HepG2 (cell line): Measurements from ENCODE around the gene LRRIQ4. TPM values are rescaled to one million over a fixed set of nuclear protein-coding genes. Genes with fewer than 3 reads are reported as not detected.
A peak's percentile ranks its signal among the peaks of the same experiment; 100 is the strongest.

Experiments
- ATAC-seq: fragments of 200-7000 bp; cut with Tn5 transposase; 3 replicates; pipeline ENCODE4 v1.9.1; 2020; ENCODE audit warnings: mild to moderate bottlenecking, moderate library complexity
- BruUV-seq: library from RNA; stranded (reverse); fragments of 400-500 nt; replicated peaks from 2 replicates; lab custom pipeline; 2021; lab: Mats Ljungman, UMichigan
- CTCF ChIA-PET: fragments of 300-600 bp; formaldehyde crosslinking; extraction: SDS; loops from one replicate; lab custom pipeline; 2021; ENCODE audit warnings: low total read pairs, inconsistent platforms, low intra/inter-chr PET ratio; lab: Yijun Ruan, JAX
- POLR2A ChIA-PET: fragments of 350-600 bp; sonication (Branson Sonifier 250); formaldehyde crosslinking; loops from one replicate; lab custom pipeline; 2020; ENCODE audit warnings: antibody characterized with exemption, inconsistent platforms; lab: Yijun Ruan, JAX
- DNase-seq: peaks from one replicate; pipeline ENCODE4 v3.0.0-alpha.2; 2015; ENCODE audit warnings: low spot score
- FAIRE-seq: peaks from 3 replicates; lab custom pipeline; 2011; peaks lifted over from hg19 to GRCh38; lab: Jason Lieb, UNC
- H2AFZ ChIP-seq: one replicate; pipeline ENCODE4 v1.6.1; 2011; ENCODE audit warnings: low read length, inconsistent platforms
- H3K27ac ChIP-seq: fragments of 300-600 bp; 3 replicates; pipeline ENCODE4 v1.8.0; 2011; ENCODE audit warnings: mixed run types, mild to moderate bottlenecking, mixed read lengths, low read length, inconsistent platforms; ENCODE audit not compliant: insufficient read depth; ENCODE audit errors: extremely low read length
- H3K27me3 ChIP-seq, 2 experiments: fragments of 200-600 bp in 1 of 2; 2 replicates in 1 of 2; 3 replicates in 1 of 2; pipeline versions ENCODE4 v1.6.0 to v1.8.0; 2011; ENCODE audit warnings: low read length in 2 of 2, mild to moderate bottlenecking in 2 of 2, moderate library complexity in 2 of 2, inconsistent platforms in 1 of 2; ENCODE audit not compliant: insufficient read depth in 2 of 2, control insufficient read depth in 1 of 2
- H3K36me3 ChIP-seq, 2 experiments: fragments of 200-600 bp in 1 of 2; replicated peaks in 1 of 2; 2 replicates in 1 of 2; 3 replicates in 1 of 2; pipeline versions ENCODE4 v1.5.1 to v1.8.0; 2011; ENCODE audit warnings: low read length in 2 of 2, inconsistent platforms in 1 of 2; ENCODE audit not compliant: insufficient read depth in 2 of 2, control insufficient read depth in 1 of 2
- H3K4me1 ChIP-seq: 2 replicates; pipeline ENCODE4 v1.5.1; 2012; ENCODE audit warnings: low read length, inconsistent platforms; ENCODE audit not compliant: insufficient read depth
- H3K4me2 ChIP-seq: 2 replicates; pipeline ENCODE4 v1.6.0; 2011; ENCODE audit warnings: low read depth, low read length, inconsistent platforms
- H3K4me3 ChIP-seq, 3 experiments: fragments of 200-600 bp in 1 of 3; sonication (generic), shearing (Covaris generic) in 1 of 3; replicated peaks in 1 of 3; 2 replicates each; pipeline ENCODE4 v1.5.1; 2011 to 2016; ENCODE audit warnings: low read length in 3 of 3, inconsistent platforms in 2 of 3, low read depth in 2 of 3, mild to moderate bottlenecking in 2 of 3, control low read depth in 1 of 3, mixed read lengths in 1 of 3; ENCODE audit not compliant: insufficient read depth in 1 of 3
- H3K79me2 ChIP-seq: one replicate; pipeline ENCODE4 v1.6.1; 2011; ENCODE audit warnings: low read length, inconsistent platforms; ENCODE audit not compliant: insufficient read depth
- H3K9ac ChIP-seq: 2 replicates; pipeline ENCODE4 v1.6.0; 2011; ENCODE audit warnings: mild to moderate bottlenecking, low read depth, low read length, inconsistent platforms; ENCODE audit not compliant: insufficient read depth
- H3K9me3 ChIP-seq: 2 replicates; pipeline ENCODE4 v1.5.1; 2012; ENCODE audit warnings: mild to moderate bottlenecking, low read length
- H4K20me1 ChIP-seq: 2 replicates; pipeline ENCODE4 v1.6.0; 2011; ENCODE audit warnings: inconsistent platforms, mild to moderate bottlenecking, low read length, moderate library complexity; ENCODE audit not compliant: insufficient read depth
- BHLHE40 ChIP-seq: IDR thresholded peaks from 2 replicates; pipeline ENCODE4 v1.6.1; 2011; ENCODE audit warnings: low read length, improper control_type of control experiment
- IKZF1 ChIP-seq: fragments of 450-650 bp; IDR thresholded peaks from 2 replicates; pipeline ENCODE4 v1.7.1; 2016
- KAT7 ChIP-seq: IDR thresholded peaks from 2 replicates; pipeline ENCODE4 v1.6.1; 2018; ENCODE audit warnings: borderline replicate concordance, missing compliant biosample characterization
- PHF21A ChIP-seq: sonication (generic); formaldehyde crosslinking; IDR thresholded peaks from 2 replicates; pipeline ENCODE4 v1.5.0; 2020; ENCODE audit warnings: mild to moderate bottlenecking, missing genetic modification reagents
- POLR2A ChIP-seq, 2 experiments: IDR thresholded peaks; 2 replicates each; pipeline ENCODE4 v1.6.1; 2011; ENCODE audit warnings: low read depth in 2 of 2, low read length in 2 of 2, mild to moderate bottlenecking in 1 of 2, moderate library complexity in 1 of 2; ENCODE audit not compliant: insufficient read depth in 1 of 2
- RFXAP ChIP-seq: sonication (generic); formaldehyde crosslinking; IDR thresholded peaks from 2 replicates; pipeline ENCODE4 v1.4.0; 2020; ENCODE audit warnings: missing genetic modification reagents, borderline replicate concordance
- SKIL ChIP-seq: sonication (generic); formaldehyde crosslinking; IDR thresholded peaks from 2 replicates; pipeline ENCODE4 v1.8.0; 2022; ENCODE audit warnings: missing genetic modification reagents, mild to moderate bottlenecking, moderate library complexity, borderline replicate concordance
- ZBTB4 ChIP-seq: sonication (generic); formaldehyde crosslinking; IDR thresholded peaks from 2 replicates; pipeline ENCODE4 v1.4.0; 2020; ENCODE audit warnings: missing genetic modification reagents, mild to moderate bottlenecking, borderline replicate concordance
- ZMYM4 ChIP-seq: sonication (generic); formaldehyde crosslinking; IDR thresholded peaks from 2 replicates; pipeline ENCODE4 v1.8.1; 2023; ENCODE audit warnings: mild to moderate bottlenecking, missing genetic modification reagents
- ZNF574 ChIP-seq: sonication (generic); formaldehyde crosslinking; IDR thresholded peaks from 2 replicates; pipeline ENCODE4 v1.4.0; 2020; ENCODE audit warnings: missing genetic modification reagents
- ZNF629 ChIP-seq: sonication (generic); formaldehyde crosslinking; conservative IDR thresholded peaks from 2 replicates; pipeline ENCODE4 v1.5.0; 2020; ENCODE audit warnings: missing genetic modification reagents
- ZNF773 ChIP-seq: sonication (generic); formaldehyde crosslinking; IDR thresholded peaks from 2 replicates; pipeline ENCODE4 v1.4.0; 2020; ENCODE audit warnings: missing genetic modification reagents, borderline replicate concordance
- ZNF850 ChIP-seq: sonication (generic); formaldehyde crosslinking; conservative IDR thresholded peaks from 2 replicates; pipeline ENCODE4 v1.9.0; 2021; ENCODE audit warnings: mild to moderate bottlenecking, missing genetic modification reagents
- WGBS: methylation state at CpG from one replicate; pipeline ENCODE4 v1.1.6; 2017; ENCODE audit warnings: low lambda C conversion rate; 5-methylcytosine and 5-hydroxymethylcytosine counted together
- in situ Hi-C: cut with HindIII; loops from 2 replicates; pipeline ENCODE4 v1.10.0; 2017; ENCODE audit warnings: low pct_unique_long_range_greater_than_20kb; ENCODE audit not compliant: extremely low pct_ligation_motif_present
- intact Hi-C: fragments of 100-400 bp; cut with micrococcal nuclease; formaldehyde crosslinking; loops from one replicate; pipeline ENCODE4 v1.10.0; 2022; ENCODE audit not compliant: unreplicated experiment
- polyA plus RNA-seq, 8 experiments: library from polyadenylated mRNA; depleted of rRNA in 3 of 8; stranded (reverse) in 7 of 8; unstranded in 1 of 8; fragments of >200 nt; fragmentation: Illumina TruSeq in 4 of 8; extraction: Trizol in 4 of 8; gene quantifications; 2 replicates each; pipeline versions ENCODE4 v1.2.1 to v1.2.3, GENCODE V29; 2011 to 2016; ENCODE audit warnings: low read depth in 4 of 8, missing spikeins in 1 of 8, mixed read lengths in 1 of 8; ENCODE audit not compliant: insufficient read depth in 1 of 8
- total RNA-seq, 5 experiments: library from RNA; depleted of rRNA; stranded (reverse); fragments of >200 nt; fragmentation: Illumina TruSeq; extraction: Trizol; gene quantifications; 2 replicates each; pipeline ENCODE4 v1.2.3, GENCODE V29; 2016; ENCODE audit warnings: low read depth in 1 of 5

Gene LRRIQ4
- total and polyA plus RNA-seq, 2 of the 13 experiments (the other 11 are each of a cell fraction or from before 2014, with no cell fraction given), result not detected

- peaks cover 30% of the 10 kb centered on the region for H3K79me2 ChIP-seq
- ChIA-PET CTCF (no interaction called here), POLR2A (interaction anchor here (1.1 to 2.6 kb wide), 4 partner anchors 9 to 913 kb away, joined by 3 to 29 read pairs (median 4); partner anchors contain the start of genes SEC62 and TERC)
- ATAC-seq (peak; percentile 88), DNase-seq (peak; percentile 81), FAIRE-seq (peak; percentile 80)
- WGBS, result 1% methylated on average over 9 of the region's 61 CpGs
- peak within 1 kb of the TSS; percentile 83 for H2AFZ ChIP-seq
- peak within 1 kb of the TSS; percentile 92 for H3K4me2 ChIP-seq
- H3K9me3 ChIP-seq, result no peaks in the 10 kb centered on the region
- H3K4me3 ChIP-seq, result peak within 1 kb of the TSS; percentile 89 to 99 (median 98)
- intact Hi-C loops (loop anchor here (1.0 to 5.0 kb wide), 3 partner anchors 10 to 911 kb away; no protein-coding TSS in a partner anchor), in situ Hi-C loops (no loop called here)
- H3K36me3 ChIP-seq, result peaks cover 6 to 15% of the 10 kb centered on the region in 2 experiments
- H4K20me1 ChIP-seq, result no peaks in the 10 kb centered on the region
- H3K27me3 ChIP-seq, result peaks cover 0 to 3% of the 10 kb centered on the region in 2 experiments; a peak in 1 of 5 replicates
- H3K9ac ChIP-seq, result peak within 1 kb of the TSS; percentile 92
- peak within 1 kb of the TSS; percentile 94 for H3K27ac ChIP-seq
- BruUV-seq, result TSS peak; percentile 97
- H3K4me1 ChIP-seq, result peaks cover 20% of the 10 kb centered on the region
- TF ChIP-seq POLR2A (IDR thresholded peaks at IDR 0.05; ENCODE audit: insufficient read depth in 1 of 2, low read depth in 2 of 2, low read length in 2 of 2), result peak; percentile 89 to 97
- no peak; the same call in 1 of the 2 replicates for TF ChIP-seq SKIL (CRISPR knock-in tag)
- TF ChIP-seq IKZF1, result no peak
- no peak for TF ChIP-seq BHLHE40
- no peak for TF ChIP-seq ZBTB4 (CRISPR knock-in tag)
- TF ChIP-seq PHF21A (CRISPR knock-in tag), result no peak
- TF ChIP-seq ZNF574 (CRISPR knock-in tag), result peak; percentile 79
- TF ChIP-seq ZNF850 (CRISPR knock-in tag), result peak; percentile 73; the same call in 1 of the 2 replicates
- 0 out of 2 replicates have a peak, but pooled peaks have one; percentile 25 for TF ChIP-seq ZNF629 (CRISPR knock-in tag)
- no peak; the same call in 1 of the 2 replicates for TF ChIP-seq RFXAP (CRISPR knock-in tag)
- peak; percentile 76 for TF ChIP-seq KAT7 (CRISPR knock-in tag)
- TF ChIP-seq ZNF773 (CRISPR knock-in tag), result peak; percentile 84; the same call in 1 of the 2 replicates
- TF ChIP-seq ZMYM4 (CRISPR knock-in tag), result peak; percentile 73
These were observed 39.5 kb upstream of the LRRIQ4 start, which contains the start of gene MYNN for GRCh38 chr3:169772897-169773816. MYNN (plus strand) TSS chr3:169773396; CDS start chr3:169774296, 900 bp downstream.
